SK-N-SH treated with all-trans-retinoic acid at 6 μM for 48 hours (cell line): ENCODE data around the gene RAMACL.

Experiments used
- ATAC-seq: fragments of 200-7000 bp; cut with Tn5 transposase; 3 replicates; pipeline ENCODE4 v1.9.1; 2020; ENCODE audit warnings: mild to moderate bottlenecking, moderate library complexity
- ARNTL ChIP-seq: fragments of 450-650 bp; formaldehyde crosslinking; IDR thresholded peaks from 2 replicates; pipeline ENCODE4 v1.5.0; 2020; ENCODE audit warnings: low read depth, mild to moderate bottlenecking, moderate library complexity, borderline replicate concordance
- BACH2 ChIP-seq: fragments of 250-450 bp; sonication (Bioruptor Pico); IDR thresholded peaks from 2 replicates; pipeline ENCODE4 v1.9.0; 2021; ENCODE audit warnings: mild to moderate bottlenecking, borderline replicate concordance
- CSDC2 ChIP-seq: fragments of 250-450 bp; sonication (Bioruptor Pico); IDR thresholded peaks from 2 replicates; pipeline ENCODE4 v1.5.0; 2020; ENCODE audit warnings: mild to moderate bottlenecking, moderate library complexity
- ESRRG ChIP-seq: fragments of 250-450 bp; sonication (Bioruptor Pico); IDR thresholded peaks from 2 replicates; pipeline ENCODE4 v1.6.1; 2021; ENCODE audit warnings: mild to moderate bottlenecking
- GLIS3 ChIP-seq: fragments of 250-450 bp; sonication (Bioruptor Pico); IDR thresholded peaks from 2 replicates; pipeline ENCODE4 v1.5.0; 2020; ENCODE audit warnings: mild to moderate bottlenecking, moderate library complexity
- ISL1 ChIP-seq: fragments of 250-450 bp; sonication (Bioruptor Pico); IDR thresholded peaks from 2 replicates; pipeline ENCODE4 v2.1.2; 2022; ENCODE audit warnings: mild to moderate bottlenecking, moderate library complexity
- OSR1 ChIP-seq: fragments of 250-450 bp; sonication (Bioruptor Pico); IDR thresholded peaks from 2 replicates; pipeline ENCODE4 v1.8.0; 2022; ENCODE audit warnings: moderate library complexity, mild to moderate bottlenecking, inconsistent platforms
- SNAI2 ChIP-seq: fragments of 250-450 bp; sonication (Bioruptor Pico); IDR thresholded peaks from 2 replicates; pipeline ENCODE4 v1.5.0; 2020; ENCODE audit warnings: mild to moderate bottlenecking, moderate library complexity
- TCF4 ChIP-seq: fragments of 250-450 bp; sonication (Bioruptor Pico); IDR thresholded peaks from 2 replicates; pipeline ENCODE4 v1.8.0; 2021; ENCODE audit warnings: mild to moderate bottlenecking, moderate library complexity, borderline replicate concordance
- TOX ChIP-seq: fragments of 250-450 bp; sonication (Bioruptor Pico); IDR thresholded peaks from 2 replicates; pipeline ENCODE4 v1.8.0; 2021; ENCODE audit warnings: mild to moderate bottlenecking, moderate library complexity, borderline replicate concordance
- ZC3H10 ChIP-seq: fragments of 250-450 bp; sonication (Bioruptor Pico); IDR thresholded peaks from 2 replicates; pipeline ENCODE4 v1.5.1; 2021; ENCODE audit warnings: mild to moderate bottlenecking, moderate library complexity
- ZFP3 ChIP-seq: fragments of 250-450 bp; sonication (Bioruptor Pico); IDR thresholded peaks from 2 replicates; pipeline ENCODE4 v1.5.0; 2020; ENCODE audit warnings: mild to moderate bottlenecking, moderate library complexity
- ZFP30 ChIP-seq: fragments of 450-650 bp; formaldehyde crosslinking; IDR thresholded peaks from 2 replicates; pipeline ENCODE4 v1.5.0; 2022; ENCODE audit warnings: mild to moderate bottlenecking, moderate library complexity
- ZNF70 ChIP-seq: fragments of 450-650 bp; formaldehyde crosslinking; IDR thresholded peaks from 2 replicates; pipeline ENCODE4 v1.5.0; 2020; ENCODE audit warnings: mild to moderate bottlenecking, moderate library complexity
- TF ChIP-seq, protein P1 (sequence below): fragments of 250-450 bp; sonication (Bioruptor Pico); IDR thresholded peaks from 2 replicates; pipeline ENCODE4 v1.8.0; 2021; ENCODE audit warnings: low read depth, mild to moderate bottlenecking, moderate library complexity, borderline replicate concordance
- TF ChIP-seq, protein P2 (sequence below): fragments of 250-450 bp; sonication (Bioruptor Pico); IDR thresholded peaks from 2 replicates; pipeline ENCODE4 v1.8.0; 2020; ENCODE audit warnings: mild to moderate bottlenecking, moderate library complexity, borderline replicate concordance
- TF ChIP-seq, protein P3 (sequence below): fragments of 250-450 bp; sonication (Bioruptor Pico); IDR thresholded peaks from 2 replicates; pipeline ENCODE4 v1.5.1; 2021; ENCODE audit warnings: mild to moderate bottlenecking, moderate library complexity
- TF ChIP-seq, protein P4 (sequence below): fragments of 250-450 bp; sonication (Bioruptor Pico); IDR thresholded peaks from 2 replicates; pipeline ENCODE4 v1.5.1; 2020; ENCODE audit warnings: low read depth, mild to moderate bottlenecking, moderate library complexity
- TF ChIP-seq, protein P5 (sequence below): fragments of 250-450 bp; sonication (Bioruptor Pico); IDR thresholded peaks from 2 replicates; pipeline ENCODE4 v1.5.0; 2020; ENCODE audit warnings: mild to moderate bottlenecking, moderate library complexity

RAMACL gene

DNA sequence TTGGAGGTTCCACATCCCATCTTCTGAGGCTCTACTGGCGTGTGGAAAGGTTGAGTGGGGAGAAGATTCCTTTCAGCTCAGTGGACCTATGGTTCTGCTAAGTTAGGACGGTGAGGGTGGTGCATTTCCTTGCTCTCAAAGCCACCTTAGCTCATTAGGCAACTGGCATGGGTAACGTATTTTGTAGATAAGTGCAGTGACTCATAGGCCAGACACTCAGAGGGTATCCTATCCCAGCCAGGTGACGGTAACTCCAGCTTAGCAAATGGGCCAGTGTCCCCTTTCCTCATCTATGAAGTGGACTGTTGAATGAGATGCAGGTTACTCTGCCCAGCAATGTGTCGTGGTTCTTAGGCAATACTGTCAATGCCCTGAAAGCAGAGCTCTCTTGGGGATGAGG lies 36.8 kb upstream of the RAMACL start (continued):
- TF ChIP-seq, protein P1, sequence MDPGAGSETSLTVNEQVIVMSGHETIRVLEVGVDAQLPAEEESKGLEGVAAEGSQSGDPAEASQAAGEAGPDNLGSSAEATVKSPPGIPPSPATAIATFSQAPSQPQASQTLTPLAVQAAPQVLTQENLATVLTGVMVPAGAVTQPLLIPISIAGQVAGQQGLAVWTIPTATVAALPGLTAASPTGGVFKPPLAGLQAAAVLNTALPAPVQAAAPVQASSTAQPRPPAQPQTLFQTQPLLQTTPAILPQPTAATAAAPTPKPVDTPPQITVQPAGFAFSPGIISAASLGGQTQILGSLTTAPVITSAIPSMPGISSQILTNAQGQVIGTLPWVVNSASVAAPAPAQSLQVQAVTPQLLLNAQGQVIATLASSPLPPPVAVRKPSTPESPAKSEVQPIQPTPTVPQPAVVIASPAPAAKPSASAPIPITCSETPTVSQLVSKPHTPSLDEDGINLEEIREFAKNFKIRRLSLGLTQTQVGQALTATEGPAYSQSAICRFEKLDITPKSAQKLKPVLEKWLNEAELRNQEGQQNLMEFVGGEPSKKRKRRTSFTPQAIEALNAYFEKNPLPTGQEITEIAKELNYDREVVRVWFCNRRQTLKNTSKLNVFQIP (CRISPR knock-in tag) = no peak
- TF ChIP-seq SNAI2 (CRISPR knock-in tag) (no peak), TCF4 (CRISPR knock-in tag) (no peak), BACH2 (CRISPR knock-in tag) (no peak), ISL1 (CRISPR knock-in tag) (no peak), TOX (no peak)
- TF ChIP-seq, protein P2, sequence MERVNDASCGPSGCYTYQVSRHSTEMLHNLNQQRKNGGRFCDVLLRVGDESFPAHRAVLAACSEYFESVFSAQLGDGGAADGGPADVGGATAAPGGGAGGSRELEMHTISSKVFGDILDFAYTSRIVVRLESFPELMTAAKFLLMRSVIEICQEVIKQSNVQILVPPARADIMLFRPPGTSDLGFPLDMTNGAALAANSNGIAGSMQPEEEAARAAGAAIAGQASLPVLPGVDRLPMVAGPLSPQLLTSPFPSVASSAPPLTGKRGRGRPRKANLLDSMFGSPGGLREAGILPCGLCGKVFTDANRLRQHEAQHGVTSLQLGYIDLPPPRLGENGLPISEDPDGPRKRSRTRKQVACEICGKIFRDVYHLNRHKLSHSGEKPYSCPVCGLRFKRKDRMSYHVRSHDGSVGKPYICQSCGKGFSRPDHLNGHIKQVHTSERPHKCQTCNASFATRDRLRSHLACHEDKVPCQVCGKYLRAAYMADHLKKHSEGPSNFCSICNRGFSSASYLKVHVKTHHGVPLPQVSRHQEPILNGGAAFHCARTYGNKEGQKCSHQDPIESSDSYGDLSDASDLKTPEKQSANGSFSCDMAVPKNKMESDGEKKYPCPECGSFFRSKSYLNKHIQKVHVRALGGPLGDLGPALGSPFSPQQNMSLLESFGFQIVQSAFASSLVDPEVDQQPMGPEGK = no peak
- TF ChIP-seq, all 23 proteins: peak for 0

DNA sequence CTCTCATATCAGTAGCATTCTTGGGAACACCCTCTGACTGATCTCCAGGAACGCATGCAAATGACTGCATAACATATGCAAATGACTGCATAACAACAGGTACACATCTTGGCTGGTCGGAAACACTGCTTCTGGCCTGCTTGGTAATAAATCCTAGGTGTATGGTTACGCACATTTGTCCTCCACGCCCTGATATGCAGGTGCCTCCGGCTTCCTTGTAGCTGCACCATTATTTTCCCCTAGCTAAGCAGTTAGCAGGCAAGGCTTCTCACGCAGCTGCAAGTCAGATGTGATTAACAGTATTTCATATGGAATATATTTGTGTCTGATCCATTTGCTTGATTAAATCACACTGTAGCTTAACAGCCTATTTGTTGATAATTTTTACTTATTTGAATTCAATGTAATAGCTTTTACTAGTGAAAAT lies 34.6 kb upstream of the RAMACL start:
- no peak for ATAC-seq
- TF ChIP-seq, protein P1 (CRISPR knock-in tag) = no peak
- TF ChIP-seq BACH2 (CRISPR knock-in tag) (no peak), ESRRG (no peak), CSDC2 (CRISPR knock-in tag) (no peak), SNAI2 (CRISPR knock-in tag) (no peak), ARNTL (CRISPR knock-in tag) (no peak), ZFP3 (CRISPR knock-in tag) (no peak), OSR1 (CRISPR knock-in tag) (no peak), ZNF70 (CRISPR knock-in tag) (no peak)
- TF ChIP-seq, protein P3, sequence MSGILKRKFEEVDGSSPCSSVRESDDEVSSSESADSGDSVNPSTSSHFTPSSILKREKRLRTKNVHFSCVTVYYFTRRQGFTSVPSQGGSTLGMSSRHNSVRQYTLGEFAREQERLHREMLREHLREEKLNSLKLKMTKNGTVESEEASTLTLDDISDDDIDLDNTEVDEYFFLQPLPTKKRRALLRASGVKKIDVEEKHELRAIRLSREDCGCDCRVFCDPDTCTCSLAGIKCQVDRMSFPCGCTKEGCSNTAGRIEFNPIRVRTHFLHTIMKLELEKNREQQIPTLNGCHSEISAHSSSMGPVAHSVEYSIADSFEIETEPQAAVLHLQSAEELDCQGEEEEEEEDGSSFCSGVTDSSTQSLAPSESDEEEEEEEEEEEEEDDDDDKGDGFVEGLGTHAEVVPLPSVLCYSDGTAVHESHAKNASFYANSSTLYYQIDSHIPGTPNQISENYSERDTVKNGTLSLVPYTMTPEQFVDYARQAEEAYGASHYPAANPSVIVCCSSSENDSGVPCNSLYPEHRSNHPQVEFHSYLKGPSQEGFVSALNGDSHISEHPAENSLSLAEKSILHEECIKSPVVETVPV (CRISPR knock-in tag) = no peak
- TF ChIP-seq, all 23 proteins: peak for 0

DNA sequence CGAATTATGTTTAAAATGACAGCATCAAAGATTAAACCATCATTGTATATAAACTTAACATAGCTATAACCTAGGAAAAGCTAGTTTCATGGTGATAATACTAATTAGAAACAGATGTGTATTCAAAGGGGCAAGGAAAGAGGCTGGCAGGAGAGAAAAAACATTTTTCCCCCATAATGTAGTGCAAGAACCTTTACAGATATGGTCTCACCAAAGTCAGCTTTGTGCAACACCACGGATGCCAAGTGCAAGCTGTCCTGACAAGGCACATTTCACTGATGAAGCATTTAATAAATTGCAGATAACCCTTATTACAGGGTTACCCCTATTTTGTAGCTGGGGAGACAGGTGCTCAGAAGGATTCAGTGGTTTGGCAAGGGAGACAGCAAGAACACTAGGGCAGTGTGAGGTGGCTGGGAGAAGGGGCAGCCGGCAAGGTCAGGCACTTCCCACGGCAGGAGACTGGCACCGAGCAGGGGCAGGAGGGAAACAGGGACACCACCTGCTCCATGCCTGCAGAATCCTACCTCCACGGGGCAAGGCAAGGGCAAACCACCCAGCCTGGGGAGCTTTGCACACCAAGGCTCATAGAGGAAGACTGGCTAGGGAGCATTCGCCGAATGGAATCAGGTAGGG lies 34.1 kb upstream of the RAMACL start:
- ATAC-seq = peak; percentile 6
- TF ChIP-seq ZNF70 (CRISPR knock-in tag) (peak; percentile 92), ZC3H10 (CRISPR knock-in tag) (no peak), TCF4 (CRISPR knock-in tag) (peak; percentile 48), SNAI2 (CRISPR knock-in tag) (0 out of 2 replicates have a peak, but pooled peaks have one; percentile 22)
- TF ChIP-seq, protein P3 (CRISPR knock-in tag) = no peak

DNA sequence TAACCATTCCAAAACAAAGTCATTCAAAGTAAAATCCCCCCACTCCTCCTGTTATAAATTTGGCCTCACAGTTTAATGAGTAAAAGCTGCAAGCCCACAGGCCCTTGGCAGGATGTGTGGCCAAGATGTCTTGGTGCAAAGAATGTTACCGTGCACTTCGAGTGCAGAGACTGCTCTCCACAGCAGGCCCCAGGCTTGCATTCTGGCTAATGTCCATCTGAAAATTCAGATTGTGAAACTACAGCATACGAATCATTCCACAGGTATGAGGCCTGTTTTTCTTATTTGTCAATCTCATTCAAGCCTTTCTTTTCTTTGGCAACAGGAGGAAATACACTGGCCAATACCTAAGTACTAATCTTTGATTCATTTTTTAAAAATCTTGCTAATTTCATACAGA lies 33.4 kb upstream of the RAMACL start:
- TF ChIP-seq GLIS3 (CRISPR knock-in tag) (0 out of 2 replicates have a peak, but pooled peaks have one; percentile 62), ISL1 (CRISPR knock-in tag) (peak; percentile 96), ZNF70 (CRISPR knock-in tag) (no peak), CSDC2 (CRISPR knock-in tag) (peak; percentile 16; the same call in 1 of the 2 replicates), TCF4 (CRISPR knock-in tag) (no peak), ZFP30 (no peak), ZFP3 (CRISPR knock-in tag) (0 out of 2 replicates have a peak, but pooled peaks have one; percentile 22)
- TF ChIP-seq, protein P2 = peak; percentile 36; the same call in 1 of the 2 replicates
- TF ChIP-seq, protein P4, sequence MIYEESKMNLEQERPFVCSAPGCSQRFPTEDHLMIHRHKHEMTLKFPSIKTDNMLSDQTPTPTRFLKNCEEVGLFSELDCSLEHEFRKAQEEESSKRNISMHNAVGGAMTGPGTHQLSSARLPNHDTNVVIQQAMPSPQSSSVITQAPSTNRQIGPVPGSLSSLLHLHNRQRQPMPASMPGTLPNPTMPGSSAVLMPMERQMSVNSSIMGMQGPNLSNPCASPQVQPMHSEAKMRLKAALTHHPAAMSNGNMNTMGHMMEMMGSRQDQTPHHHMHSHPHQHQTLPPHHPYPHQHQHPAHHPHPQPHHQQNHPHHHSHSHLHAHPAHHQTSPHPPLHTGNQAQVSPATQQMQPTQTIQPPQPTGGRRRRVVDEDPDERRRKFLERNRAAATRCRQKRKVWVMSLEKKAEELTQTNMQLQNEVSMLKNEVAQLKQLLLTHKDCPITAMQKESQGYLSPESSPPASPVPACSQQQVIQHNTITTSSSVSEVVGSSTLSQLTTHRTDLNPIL (CRISPR knock-in tag) = peak; percentile 56; the same call in 1 of the 2 replicates
- TF ChIP-seq, protein P5, sequence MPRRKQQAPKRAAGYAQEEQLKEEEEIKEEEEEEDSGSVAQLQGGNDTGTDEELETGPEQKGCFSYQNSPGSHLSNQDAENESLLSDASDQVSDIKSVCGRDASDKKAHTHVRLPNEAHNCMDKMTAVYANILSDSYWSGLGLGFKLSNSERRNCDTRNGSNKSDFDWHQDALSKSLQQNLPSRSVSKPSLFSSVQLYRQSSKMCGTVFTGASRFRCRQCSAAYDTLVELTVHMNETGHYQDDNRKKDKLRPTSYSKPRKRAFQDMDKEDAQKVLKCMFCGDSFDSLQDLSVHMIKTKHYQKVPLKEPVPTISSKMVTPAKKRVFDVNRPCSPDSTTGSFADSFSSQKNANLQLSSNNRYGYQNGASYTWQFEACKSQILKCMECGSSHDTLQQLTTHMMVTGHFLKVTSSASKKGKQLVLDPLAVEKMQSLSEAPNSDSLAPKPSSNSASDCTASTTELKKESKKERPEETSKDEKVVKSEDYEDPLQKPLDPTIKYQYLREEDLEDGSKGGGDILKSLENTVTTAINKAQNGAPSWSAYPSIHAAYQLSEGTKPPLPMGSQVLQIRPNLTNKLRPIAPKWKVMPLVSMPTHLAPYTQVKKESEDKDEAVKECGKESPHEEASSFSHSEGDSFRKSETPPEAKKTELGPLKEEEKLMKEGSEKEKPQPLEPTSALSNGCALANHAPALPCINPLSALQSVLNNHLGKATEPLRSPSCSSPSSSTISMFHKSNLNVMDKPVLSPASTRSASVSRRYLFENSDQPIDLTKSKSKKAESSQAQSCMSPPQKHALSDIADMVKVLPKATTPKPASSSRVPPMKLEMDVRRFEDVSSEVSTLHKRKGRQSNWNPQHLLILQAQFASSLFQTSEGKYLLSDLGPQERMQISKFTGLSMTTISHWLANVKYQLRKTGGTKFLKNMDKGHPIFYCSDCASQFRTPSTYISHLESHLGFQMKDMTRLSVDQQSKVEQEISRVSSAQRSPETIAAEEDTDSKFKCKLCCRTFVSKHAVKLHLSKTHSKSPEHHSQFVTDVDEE (CRISPR knock-in tag) = 0 out of 2 replicates have a peak, but pooled peaks have one; percentile 24
- TF ChIP-seq, all 23 proteins: peak for 7

More for the DNA sequence above, 33.4 kb upstream of the RAMACL start:
- peak; percentile 88 for ATAC-seq
